ENCODE measurements around the gene GRIPAP1.

The GRIPAP1 gene

GRCh38 chrX:49003696-49004095, 1.6 kb upstream of the GRIPAP1 start:
- no peak for DNase-seq (ENCODE audit: low read depth)
- TF ChIP-seq CTCF (conservative IDR thresholded peaks at IDR 0.05; ENCODE audit: low read length), result no peak
- no peak overlapping the region for H3K4me3 ChIP-seq (ENCODE audit: low read length)

GRCh38 chrX:49001521-49002090, 458 bp downstream of the GRIPAP1 start:
- peak; percentile 30 for DNase-seq (ENCODE audit: low read depth)
- no peak for TF ChIP-seq CTCF (conservative IDR thresholded peaks at IDR 0.05; ENCODE audit: low read length)

GRCh38 chrX:49000636-49001035, 1.4 kb downstream of the GRIPAP1 start:
- DNase-seq (ENCODE audit: low read depth), result no peak
- no peak overlapping the region for H3K4me3 ChIP-seq (ENCODE audit: low read length)
- TF ChIP-seq CTCF (conservative IDR thresholded peaks at IDR 0.05; ENCODE audit: low read length), result no peak

More at GRCh38 chrX:49001521-49002090, 458 bp downstream of the GRIPAP1 start:
- H3K4me3 ChIP-seq (ENCODE audit: low read length), result peak overlapping the region; percentile 82

GRCh38 chrX:48999030-48999429, 3.0 kb downstream of the GRIPAP1 start:
- TF ChIP-seq CTCF (conservative IDR thresholded peaks at IDR 0.05; ENCODE audit: low read length), result no peak
- no peak overlapping the region for H3K4me3 ChIP-seq (ENCODE audit: low read length)
- DNase-seq (ENCODE audit: low read depth), result no peak

GRCh38 chrX:48998391-48998790, 3.7 kb downstream of the GRIPAP1 start:
- TF ChIP-seq CTCF (conservative IDR thresholded peaks at IDR 0.05; ENCODE audit: low read length), result no peak
- no peak overlapping the region for H3K4me3 ChIP-seq (ENCODE audit: low read length)
- DNase-seq (ENCODE audit: low read depth), result no peak

GRCh38 chrX:48997865-48998264, 4.2 kb downstream of the GRIPAP1 start:
- no peak for TF ChIP-seq CTCF (conservative IDR thresholded peaks at IDR 0.05; ENCODE audit: low read length)
- DNase-seq (ENCODE audit: low read depth), result no peak
- H3K4me3 ChIP-seq (ENCODE audit: low read length), result no peak overlapping the region

GRCh38 chrX:48997455-48997854, 4.6 kb downstream of the GRIPAP1 start:
- no peak for DNase-seq (ENCODE audit: low read depth)
- no peak for TF ChIP-seq CTCF (conservative IDR thresholded peaks at IDR 0.05; ENCODE audit: low read length)
- H3K4me3 ChIP-seq (ENCODE audit: low read length), result no peak overlapping the region

Measured in AG10803 (cell line).